MM.1S (cell line): ENCODE data around the gene AFG3L2.

Experiments
- DNase-seq: peaks from one replicate; pipeline ENCODE4 v3.0.0-alpha.2; 2015
- H2AFZ ChIP-seq: fragments of 300-600 bp; sonication (generic); 2 replicates; pipeline ENCODE4 v1.6.0; 2016; ENCODE audit warnings: antibody characterized with exemption, low read length
- H3F3A ChIP-seq: fragments of 300-600 bp; sonication (generic); 2 replicates; pipeline ENCODE4 v1.6.1; 2016; ENCODE audit warnings: mild to moderate bottlenecking, antibody characterized with exemption, low read length, moderate library complexity, mixed read lengths; ENCODE audit not compliant: insufficient read depth
- H3K27ac ChIP-seq: fragments of 300-600 bp; sonication (generic); 2 replicates; pipeline ENCODE4 v1.5.1; 2016; ENCODE audit warnings: mild to moderate bottlenecking, low read length
- H3K27me3 ChIP-seq: fragments of 300-600 bp; sonication (generic); replicated peaks from 2 replicates; pipeline ENCODE4 v1.6.0; 2016; ENCODE audit warnings: low read length; ENCODE audit not compliant: insufficient read depth
- H3K36me3 ChIP-seq: fragments of 300-600 bp; sonication (generic); replicated peaks from 2 replicates; pipeline ENCODE4 v1.6.1; 2016; ENCODE audit warnings: mild to moderate bottlenecking, low read length, mixed read lengths; ENCODE audit not compliant: insufficient read depth
- H3K4me1 ChIP-seq: fragments of 300-600 bp; sonication (generic); 2 replicates; pipeline ENCODE4 v1.6.1; 2016; ENCODE audit warnings: low read length, mixed read lengths
- H3K4me2 ChIP-seq: fragments of 300-600 bp; sonication (generic); 2 replicates; pipeline ENCODE4 v1.6.0; 2016; ENCODE audit warnings: low read depth, low read length
- H3K4me3 ChIP-seq: fragments of 300-600 bp; sonication (generic); 2 replicates; pipeline ENCODE4 v1.5.1; 2016; ENCODE audit warnings: low read length, mixed read lengths
- H3K79me2 ChIP-seq: fragments of 300-600 bp; sonication (generic); 2 replicates; pipeline ENCODE4 v1.6.1; 2016; ENCODE audit warnings: mixed run types, low read length, mixed read lengths
- H3K9ac ChIP-seq: fragments of 300-600 bp; sonication (generic); 2 replicates; pipeline ENCODE4 v1.6.1; 2016; ENCODE audit warnings: low read length, mixed read lengths
- H3K9me2 ChIP-seq: fragments of 300-600 bp; sonication (generic); replicated peaks from 2 replicates; pipeline ENCODE4 v1.6.1; 2016; ENCODE audit warnings: mild to moderate bottlenecking, low read length, mixed read lengths; ENCODE audit not compliant: insufficient read depth
- H3K9me3 ChIP-seq: fragments of 300-600 bp; sonication (generic); replicated peaks from 2 replicates; pipeline ENCODE4 v1.6.1; 2016; ENCODE audit warnings: mild to moderate bottlenecking, low read length, mixed read lengths; ENCODE audit not compliant: insufficient read depth
- H4K20me1 ChIP-seq: fragments of 300-600 bp; sonication (generic); 2 replicates; pipeline ENCODE4 v1.6.1; 2016; ENCODE audit warnings: mild to moderate bottlenecking, low read length, moderate library complexity, mixed read lengths; ENCODE audit not compliant: insufficient read depth
- CTCF ChIP-seq: fragments of 300-600 bp; sonication (generic); IDR thresholded peaks from 2 replicates; pipeline ENCODE4 v1.5.1; 2016; ENCODE audit warnings: antibody characterized with exemption, low read length, mixed read lengths
- EZH2 ChIP-seq: fragments of 300-600 bp; sonication (generic); optimal IDR thresholded peaks from 2 replicates; pipeline ENCODE3; 2017; ENCODE audit warnings: low read depth, mild to moderate bottlenecking, antibody characterized with exemption, low read length, mixed read lengths
- EZH2phosphoT487 ChIP-seq: fragments of 300-600 bp; sonication (generic); IDR thresholded peaks from 2 replicates; pipeline ENCODE4 v1.6.1; 2018; ENCODE audit warnings: antibody characterized with exemption, low read length

AFG3L2 gene

GRCh38 chr18:12352188-12352587, 24.8 kb downstream of the AFG3L2 start:
- no peaks in the 10 kb centered on the region; the same call in 1 of the 2 replicates for H4K20me1 ChIP-seq
- H3K4me2 ChIP-seq, result no peak overlapping the region
- no peak overlapping the region for H3K4me3 ChIP-seq
- DNase-seq, result no peak
- TF ChIP-seq EZH2phosphoT487, result no peak
- no peak for TF ChIP-seq CTCF
- TF ChIP-seq EZH2, result no peak
- H3K27ac ChIP-seq, result no peak overlapping the region
- H3K4me1 ChIP-seq, result no peaks in the 10 kb centered on the region
- H3K9me2 ChIP-seq, result no peaks in the 10 kb centered on the region
- peaks cover 4% of the 10 kb centered on the region; the same call in 1 of the 2 replicates for H3K79me2 ChIP-seq
- H3K27me3 ChIP-seq, result no peaks in the 10 kb centered on the region
- H2AFZ ChIP-seq, result no peak overlapping the region
- H3F3A ChIP-seq, result no peaks in the 10 kb centered on the region
- no peaks in the 10 kb centered on the region for H3K9me3 ChIP-seq
- no peak overlapping the region for H3K9ac ChIP-seq
- H3K36me3 ChIP-seq, result peaks cover 18% of the 10 kb centered on the region

- no peak for TF ChIP-seq EZH2
- no peak for TF ChIP-seq CTCF
- TF ChIP-seq EZH2phosphoT487, result no peak
- Histone ChIP-seq H3K4me1 (no peaks in the 10 kb centered on the region), H3K4me2 (no peak overlapping the region), H3F3A (no peaks in the 10 kb centered on the region), H3K27me3 (no peaks in the 10 kb centered on the region), H3K9me3 (no peaks in the 10 kb centered on the region), H3K27ac (no peak overlapping the region), H3K9ac (no peak overlapping the region), H2AFZ (no peak overlapping the region), H3K36me3 (peaks cover 12% of the 10 kb centered on the region), H3K4me3 (no peak overlapping the region), H4K20me1 (no peaks in the 10 kb centered on the region), H3K9me2 (no peaks in the 10 kb centered on the region), H3K79me2 (no peaks in the 10 kb centered on the region)
- no peak for DNase-seq
Observed at GRCh38 chr18:12347895-12348294, 29.1 kb downstream of the AFG3L2 start.

- H3K9ac ChIP-seq, result no peak overlapping the region
- H3K9me3 ChIP-seq, result no peaks in the 10 kb centered on the region
- H3K4me1 ChIP-seq, result no peaks in the 10 kb centered on the region
- no peak overlapping the region for H3K4me2 ChIP-seq
- H3K79me2 ChIP-seq, result no peaks in the 10 kb centered on the region
- H3K36me3 ChIP-seq, result peaks cover 7% of the 10 kb centered on the region
- no peaks in the 10 kb centered on the region for H3K9me2 ChIP-seq
- TF ChIP-seq EZH2 (no peak), EZH2phosphoT487 (no peak), CTCF (no peak)
- no peak overlapping the region for H3K4me3 ChIP-seq
- no peaks in the 10 kb centered on the region for H3K27me3 ChIP-seq
- no peak overlapping the region for H2AFZ ChIP-seq
- no peaks in the 10 kb centered on the region for H3F3A ChIP-seq
- DNase-seq, result no peak
- no peak overlapping the region for H3K27ac ChIP-seq
- no peaks in the 10 kb centered on the region for H4K20me1 ChIP-seq
Observed at GRCh38 chr18:12346240-12346565, 30.8 kb downstream of the AFG3L2 start.
